ENCODE measurements around the gene WNK3. TPM values are rescaled to one million over a fixed set of nuclear protein-coding genes. Genes with fewer than 3 reads are reported as not detected.

WNK3 gene
- total and polyA plus RNA-seq, 9 of the 15 experiments (the other 6 are each of a cell fraction or from before 2014, with no cell fraction given), result under 0.01 to 0.02 (median 0.01) TPM; not detected in 4

- TF ChIP-seq MGA (IDR thresholded peaks at IDR 0.05) (no peak), ZNF655 (CRISPR knock-in tag; IDR thresholded peaks at IDR 0.05) (no peak)
Observed at GRCh38 chrX:54166915-54167314, 190.9 kb downstream of the WNK3 start (continued).
